Measurements from ENCODE around the gene ATP6V1A.

Gene ATP6V1A

DNA sequence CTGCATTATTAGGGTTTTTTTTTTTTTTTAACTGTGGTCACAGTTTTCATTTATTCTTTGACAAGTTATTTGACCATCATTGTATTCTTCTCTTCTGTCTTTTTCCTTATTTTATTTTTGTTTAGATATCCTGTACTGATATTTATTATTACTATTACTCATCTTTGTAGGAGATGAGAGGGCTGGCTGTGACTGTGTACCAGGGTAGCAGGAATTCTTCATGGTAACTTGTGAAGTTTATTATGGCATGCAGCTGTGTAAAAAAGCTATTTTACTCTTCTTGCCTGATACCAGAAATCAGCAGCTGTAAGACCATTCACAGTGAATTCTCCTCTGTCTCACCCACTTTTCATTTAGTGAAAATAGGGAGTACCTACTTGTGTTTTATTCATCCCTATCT lies 44.5 kb downstream of the ATP6V1A start:
- Histone ChIP-seq H3K27me3 (ENCODE audit: insufficient read depth, low read length) (no peaks in the 10 kb centered on the region), H3K9me3 (ENCODE audit: insufficient read depth, low read depth, low read length) (no peaks in the 10 kb centered on the region), H3K27ac (ENCODE audit: low read length) (no peak overlapping the region), H3K36me3 (ENCODE audit: insufficient read depth, low read depth, low read length) (peaks cover 44% of the 10 kb centered on the region), H3K4me1 (ENCODE audit: insufficient read depth, low read length) (no peaks in the 10 kb centered on the region), H3K4me3 (ENCODE audit: low read length) (no peak overlapping the region), H3K9ac (ENCODE audit: low read depth, low read length) (no peak overlapping the region)

DNA sequence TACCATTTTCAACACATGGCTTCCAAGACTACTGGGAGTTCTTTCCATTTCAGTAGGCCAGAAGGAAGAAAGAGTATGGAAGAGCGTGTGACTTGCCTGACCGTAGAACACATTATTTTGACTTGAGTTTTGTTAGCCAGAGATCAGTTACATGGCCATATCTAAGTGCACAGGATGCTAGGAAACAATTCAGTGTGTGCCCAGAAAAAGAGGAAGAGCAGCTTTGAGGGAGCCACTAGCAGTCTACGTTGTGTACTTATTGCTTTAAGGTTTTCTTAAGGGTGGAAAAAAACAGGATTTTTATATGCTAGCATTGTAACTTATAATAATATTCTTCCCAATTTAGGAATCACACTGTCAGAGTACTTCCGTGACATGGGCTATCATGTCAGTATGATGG lies 47.7 kb downstream of the ATP6V1A start:
- Histone ChIP-seq H3K27me3 (ENCODE audit: insufficient read depth, low read length) (no peaks in the 10 kb centered on the region), H3K4me3 (ENCODE audit: low read length) (no peak overlapping the region), H3K9me3 (ENCODE audit: insufficient read depth, low read depth, low read length) (no peaks in the 10 kb centered on the region), H3K9ac (ENCODE audit: low read depth, low read length) (no peak overlapping the region), H3K4me1 (ENCODE audit: insufficient read depth, low read length) (no peaks in the 10 kb centered on the region), H3K27ac (ENCODE audit: low read length) (no peak overlapping the region), H3K36me3 (ENCODE audit: insufficient read depth, low read depth, low read length) (peaks cover 52% of the 10 kb centered on the region)

- Histone ChIP-seq H3K9ac (ENCODE audit: low read depth, low read length) (no peak overlapping the region), H3K27ac (ENCODE audit: low read length) (no peak overlapping the region), H3K9me3 (ENCODE audit: insufficient read depth, low read depth, low read length) (no peaks in the 10 kb centered on the region), H3K4me1 (ENCODE audit: insufficient read depth, low read length) (no peaks in the 10 kb centered on the region), H3K36me3 (ENCODE audit: insufficient read depth, low read depth, low read length) (peaks cover 59% of the 10 kb centered on the region), H3K4me3 (ENCODE audit: low read length) (no peak overlapping the region), H3K27me3 (ENCODE audit: insufficient read depth, low read length) (no peaks in the 10 kb centered on the region)
Measured at GRCh38 chr3:113795693-113796092, 48.9 kb downstream of the ATP6V1A start.

GRCh38 chr3:113802795-113803455 lies 56.1 kb downstream of the ATP6V1A start:
- Histone ChIP-seq H3K4me1 (ENCODE audit: insufficient read depth, low read length) (no peaks in the 10 kb centered on the region), H3K27me3 (ENCODE audit: insufficient read depth, low read length) (no peaks in the 10 kb centered on the region), H3K9me3 (ENCODE audit: insufficient read depth, low read depth, low read length) (no peaks in the 10 kb centered on the region), H3K4me3 (ENCODE audit: low read length) (no peak overlapping the region), H3K27ac (ENCODE audit: low read length) (no peak overlapping the region), H3K36me3 (ENCODE audit: insufficient read depth, low read depth, low read length) (peaks cover 81% of the 10 kb centered on the region), H3K9ac (ENCODE audit: low read depth, low read length) (no peak overlapping the region; the same call in 1 of the 2 replicates)

- peaks cover 72% of the 10 kb centered on the region for H3K36me3 ChIP-seq (ENCODE audit: insufficient read depth, low read depth, low read length)
- H3K27ac ChIP-seq (ENCODE audit: low read length) = no peak overlapping the region
- no peaks in the 10 kb centered on the region for H3K9me3 ChIP-seq (ENCODE audit: insufficient read depth, low read depth, low read length)
- H3K9ac ChIP-seq (ENCODE audit: low read depth, low read length) = no peak overlapping the region
- no peaks in the 10 kb centered on the region for H3K27me3 ChIP-seq (ENCODE audit: insufficient read depth, low read length)
- H3K4me3 ChIP-seq (ENCODE audit: low read length) = no peak overlapping the region
- H3K4me1 ChIP-seq (ENCODE audit: insufficient read depth, low read length) = no peaks in the 10 kb centered on the region
Measured at GRCh38 chr3:113804661-113805060, 57.8 kb downstream of the ATP6V1A start.

DNA sequence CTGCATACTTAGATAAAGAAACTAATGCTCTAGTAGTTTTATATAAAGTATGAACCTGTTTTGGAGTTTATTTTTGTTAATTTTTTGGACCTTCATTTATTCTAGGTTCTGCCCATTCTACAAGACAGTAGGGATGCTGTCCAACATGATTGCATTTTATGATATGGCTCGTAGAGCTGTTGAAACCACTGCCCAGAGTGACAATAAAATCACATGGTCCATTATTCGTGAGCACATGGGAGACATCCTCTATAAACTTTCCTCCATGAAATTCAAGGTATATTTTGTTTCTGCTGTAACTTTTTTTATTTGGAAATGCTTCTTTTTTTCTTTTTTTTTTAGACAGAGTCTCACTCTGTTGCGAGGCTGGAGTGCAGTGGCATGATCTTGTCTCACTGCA lies 58.4 kb downstream of the ATP6V1A start:
- no peaks in the 10 kb centered on the region for H3K4me1 ChIP-seq (ENCODE audit: insufficient read depth, low read length)
- H3K36me3 ChIP-seq (ENCODE audit: insufficient read depth, low read depth, low read length) = peaks cover 68% of the 10 kb centered on the region
- no peaks in the 10 kb centered on the region for H3K9me3 ChIP-seq (ENCODE audit: insufficient read depth, low read depth, low read length)
- H3K4me3 ChIP-seq (ENCODE audit: low read length) = no peak overlapping the region
- H3K27me3 ChIP-seq (ENCODE audit: insufficient read depth, low read length) = no peaks in the 10 kb centered on the region
- H3K27ac ChIP-seq (ENCODE audit: low read length) = no peak overlapping the region
- no peak overlapping the region for H3K9ac ChIP-seq (ENCODE audit: low read depth, low read length)

GRCh38 chr3:113812854-113813253 lies 66.0 kb downstream of the ATP6V1A start:
- Histone ChIP-seq H3K27ac (ENCODE audit: low read length) (no peak overlapping the region), H3K9me3 (ENCODE audit: insufficient read depth, low read depth, low read length) (no peaks in the 10 kb centered on the region), H3K4me1 (ENCODE audit: insufficient read depth, low read length) (no peaks in the 10 kb centered on the region), H3K36me3 (ENCODE audit: insufficient read depth, low read depth, low read length) (peaks cover 7% of the 10 kb centered on the region; the same call in 1 of the 2 replicates), H3K4me3 (ENCODE audit: low read length) (no peak overlapping the region), H3K9ac (ENCODE audit: low read depth, low read length) (no peak overlapping the region), H3K27me3 (ENCODE audit: insufficient read depth, low read length) (no peaks in the 10 kb centered on the region)

DNA sequence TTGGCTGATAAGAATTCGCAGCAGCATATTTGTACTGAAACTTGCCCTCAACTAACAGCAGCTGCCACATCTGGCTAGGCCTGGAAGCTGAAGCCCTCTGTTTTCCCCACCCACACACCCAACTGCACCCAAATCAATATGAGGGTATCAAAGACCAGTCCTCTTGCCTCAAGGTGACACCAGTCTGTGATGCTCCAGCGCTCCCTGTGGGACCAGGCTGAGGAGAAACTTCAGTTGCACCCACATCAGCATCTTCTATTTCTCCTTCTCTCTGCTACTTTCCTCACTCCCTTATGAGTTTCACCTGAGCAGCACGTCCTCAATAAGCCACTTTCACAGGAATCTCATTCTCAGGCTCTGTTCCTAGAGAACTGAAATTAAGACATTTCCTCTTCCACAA lies 73.0 kb downstream of the ATP6V1A start:
- Histone ChIP-seq H3K9me3 (ENCODE audit: insufficient read depth, low read depth, low read length) (no peaks in the 10 kb centered on the region), H3K9ac (ENCODE audit: low read depth, low read length) (no peak overlapping the region), H3K4me3 (ENCODE audit: low read length) (no peak overlapping the region), H3K27me3 (ENCODE audit: insufficient read depth, low read length) (no peaks in the 10 kb centered on the region), H3K4me1 (ENCODE audit: insufficient read depth, low read length) (no peaks in the 10 kb centered on the region), H3K27ac (ENCODE audit: low read length) (no peak overlapping the region), H3K36me3 (ENCODE audit: insufficient read depth, low read depth, low read length) (no peaks in the 10 kb centered on the region)

GRCh38 chr3:113825090-113825489 lies 78.3 kb downstream of the ATP6V1A start:
- Histone ChIP-seq H3K27ac (ENCODE audit: low read length) (no peak overlapping the region), H3K4me1 (ENCODE audit: insufficient read depth, low read length) (peaks cover under 1% of the 10 kb centered on the region; the same call in 1 of the 2 replicates), H3K9me3 (ENCODE audit: insufficient read depth, low read depth, low read length) (no peaks in the 10 kb centered on the region), H3K4me3 (ENCODE audit: low read length) (no peak overlapping the region), H3K27me3 (ENCODE audit: insufficient read depth, low read length) (no peaks in the 10 kb centered on the region), H3K9ac (ENCODE audit: low read depth, low read length) (no peak overlapping the region), H3K36me3 (ENCODE audit: insufficient read depth, low read depth, low read length) (no peaks in the 10 kb centered on the region)

- H3K9ac ChIP-seq (ENCODE audit: low read depth, low read length) = no peak overlapping the region
- no peak overlapping the region for H3K27ac ChIP-seq (ENCODE audit: low read length)
- no peaks in the 10 kb centered on the region for H3K9me3 ChIP-seq (ENCODE audit: insufficient read depth, low read depth, low read length)
- H3K27me3 ChIP-seq (ENCODE audit: insufficient read depth, low read length) = no peaks in the 10 kb centered on the region
- H3K4me1 ChIP-seq (ENCODE audit: insufficient read depth, low read length) = peaks cover 11% of the 10 kb centered on the region; the same call in 1 of the 2 replicates
- no peaks in the 10 kb centered on the region for H3K36me3 ChIP-seq (ENCODE audit: insufficient read depth, low read depth, low read length)
- H3K4me3 ChIP-seq (ENCODE audit: low read length) = no peak overlapping the region
Measured at GRCh38 chr3:113828600-113828999, 81.8 kb downstream of the ATP6V1A start.

DNA sequence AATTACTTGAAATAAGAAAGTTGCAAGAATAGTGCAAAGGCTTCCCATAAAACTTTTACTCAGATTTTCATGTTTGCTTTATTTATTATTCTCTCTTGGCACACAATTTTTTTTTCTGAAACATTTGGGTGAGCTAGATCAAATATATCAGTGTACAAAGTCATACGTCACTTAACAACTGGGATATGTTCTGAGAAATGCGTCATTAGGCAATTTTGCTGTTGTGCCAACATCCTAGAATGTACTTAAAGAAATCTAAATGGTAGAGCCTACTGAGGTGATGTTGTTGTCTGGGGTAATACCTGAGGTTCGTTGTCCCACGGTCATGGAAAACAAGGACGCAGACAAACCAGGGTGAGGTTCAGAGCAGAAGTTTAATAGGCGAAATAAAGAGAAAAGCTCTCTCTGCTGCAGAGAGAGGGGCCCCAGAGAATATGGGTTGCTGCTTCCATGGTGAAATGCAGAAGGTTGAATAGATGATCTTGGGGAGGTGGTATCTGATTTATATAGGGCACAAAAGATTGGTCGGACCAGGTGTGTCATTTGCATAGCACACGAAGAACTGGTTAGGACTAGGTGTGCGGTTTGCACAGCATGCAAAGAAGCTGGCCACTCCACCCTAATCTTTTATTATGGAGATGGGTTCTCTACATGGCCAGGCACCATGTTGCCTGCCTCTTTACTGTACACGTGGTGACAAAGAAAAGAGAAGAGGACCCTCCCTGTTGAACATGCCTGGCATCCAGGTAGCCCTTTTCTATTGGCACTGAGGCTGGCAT lies 82.9 kb downstream of the ATP6V1A start:
- Histone ChIP-seq H3K9ac (ENCODE audit: low read depth, low read length) (no peak overlapping the region), H3K4me3 (ENCODE audit: low read length) (no peak overlapping the region), H3K9me3 (ENCODE audit: insufficient read depth, low read depth, low read length) (no peaks in the 10 kb centered on the region), H3K27ac (ENCODE audit: low read length) (no peak overlapping the region), H3K4me1 (ENCODE audit: insufficient read depth, low read length) (peaks cover 11% of the 10 kb centered on the region; the same call in 1 of the 2 replicates), H3K27me3 (ENCODE audit: insufficient read depth, low read length) (no peaks in the 10 kb centered on the region), H3K36me3 (ENCODE audit: insufficient read depth, low read depth, low read length) (no peaks in the 10 kb centered on the region)

- Histone ChIP-seq H3K4me1 (ENCODE audit: insufficient read depth, low read length) (peaks cover 11% of the 10 kb centered on the region; the same call in 1 of the 2 replicates), H3K27ac (ENCODE audit: low read length) (no peak overlapping the region), H3K9ac (ENCODE audit: low read depth, low read length) (no peak overlapping the region), H3K9me3 (ENCODE audit: insufficient read depth, low read depth, low read length) (no peaks in the 10 kb centered on the region), H3K36me3 (ENCODE audit: insufficient read depth, low read depth, low read length) (no peaks in the 10 kb centered on the region), H3K27me3 (ENCODE audit: insufficient read depth, low read length) (no peaks in the 10 kb centered on the region), H3K4me3 (ENCODE audit: low read length) (no peak overlapping the region)
Measured at GRCh38 chr3:113831103-113831355, 84.2 kb downstream of the ATP6V1A start.

Data from iPS-20b (cell line).